GM18858 (cell line): ENCODE results near the gene TUBB1.
"Not testable (repeated sequence)": the region's sequence is repeated elsewhere in the genome, so short reads cannot be mapped to it uniquely, and the experiment has no call there.

Source experiments
- ATAC-seq: cut with Tn5 transposase; IDR thresholded peaks from one replicate; pipeline ENCODE4 v1.9.1; 2021; ENCODE audit not compliant: unreplicated experiment

TUBB1 gene

GRCh38 chr20:59018817-59019216 lies 412 bp upstream of the TUBB1 start:
- ATAC-seq = no peak

- no peak for ATAC-seq
Measured at GRCh38 chr20:59020938-59021551, 1.8 kb downstream of the TUBB1 start.

- ATAC-seq = no peak
Measured at GRCh38 chr20:59022754-59023153, 3.5 kb downstream of the TUBB1 start.

- ATAC-seq = no peak
Measured at GRCh38 chr20:59023616-59024015, 4.4 kb downstream of the TUBB1 start.

GRCh38 chr20:59024111-59024530 lies 4.9 kb downstream of the TUBB1 start:
- ATAC-seq = no peak

- no peak for ATAC-seq
Measured at GRCh38 chr20:59025086-59025485, 5.9 kb downstream of the TUBB1 start.

GRCh38 chr20:59025511-59025910 lies 6.3 kb downstream of the TUBB1 start:
- ATAC-seq = no peak

- no peak for ATAC-seq
Measured at GRCh38 chr20:59026904-59027740, 7.9 kb downstream of the TUBB1 start.

GRCh38 chr20:59027741-59028320 lies 8.6 kb downstream of the TUBB1 start:
- no peak for ATAC-seq

- ATAC-seq = no peak
Measured at GRCh38 chr20:59028812-59029211, 9.6 kb downstream of the TUBB1 start.

GRCh38 chr20:59030911-59031563 lies 11.8 kb downstream of the TUBB1 start:
- no peak for ATAC-seq

- ATAC-seq = no peak
Measured at GRCh38 chr20:59031564-59032022, 12.4 kb downstream of the TUBB1 start.

- ATAC-seq = peak; percentile 82
Measured at GRCh38 chr20:59032023-59032712, 12.9 kb downstream of the TUBB1 start, which contains the start of gene ATP5F1E. Gene ATP5F1E (minus strand): TSS chr20:59032335. CDS start chr20:59032251, 84 bp downstream.

- no peak for ATAC-seq
Measured at GRCh38 chr20:59032713-59033059, 13.5 kb downstream of the TUBB1 start.

- no peak for ATAC-seq
Measured at GRCh38 chr20:59033093-59033492, 13.9 kb downstream of the TUBB1 start.

- no peak for ATAC-seq
Measured at GRCh38 chr20:59033616-59034165, 14.5 kb downstream of the TUBB1 start.

GRCh38 chr20:59035381-59035780 lies 16.2 kb downstream of the TUBB1 start:
- no peak for ATAC-seq

- ATAC-seq = no peak
Measured at GRCh38 chr20:59037386-59037785, 18.2 kb downstream of the TUBB1 start.

GRCh38 chr20:59039233-59039632 lies 20.0 kb downstream of the TUBB1 start:
- no peak for ATAC-seq

GRCh38 chr20:59040667-59041066 lies 21.4 kb downstream of the TUBB1 start:
- no peak for ATAC-seq

- not testable (repeated sequence) for ATAC-seq
Measured at GRCh38 chr20:59041487-59041886, 22.3 kb downstream of the TUBB1 start.
